K562 (cell line): Measurements from ENCODE around the gene RASGEF1C. TPM values are rescaled to one million over a fixed set of nuclear protein-coding genes. Genes with fewer than 3 reads are reported as not detected.

Experiments
- CCAR2 ChIP-seq: fragments of 200-400 bp; formaldehyde crosslinking; IDR thresholded peaks from 2 replicates; pipeline ENCODE4 v1.6.1; 2017; ENCODE audit warnings: mild to moderate bottlenecking, low read depth, low read length
- ELF4 ChIP-seq: fragments of 450-650 bp; formaldehyde crosslinking; IDR thresholded peaks from 2 replicates; pipeline ENCODE4 v1.4.0; 2022; ENCODE audit warnings: missing genetic modification characterization
- HMG20B ChIP-seq: fragments of 250-450 bp; sonication (Bioruptor Pico); IDR thresholded peaks from 2 replicates; pipeline ENCODE4 v1.5.0; 2021; ENCODE audit warnings: mild to moderate bottlenecking
- LARP7 ChIP-seq: fragments of 450-650 bp; IDR thresholded peaks from 2 replicates; pipeline ENCODE4 v1.6.1; 2016
- PYGO2 ChIP-seq: fragments of 450-650 bp; IDR thresholded peaks from 2 replicates; pipeline ENCODE4 v1.6.1; 2016; ENCODE audit warnings: mild to moderate bottlenecking, missing genetic modification characterization, moderate library complexity, missing compliant biosample characterization
- ZFP30 ChIP-seq: fragments of 250-450 bp; sonication (Bioruptor Pico); IDR thresholded peaks from 2 replicates; pipeline ENCODE4 v1.8.0; 2022; ENCODE audit warnings: moderate library complexity, mild to moderate bottlenecking, inconsistent platforms, borderline replicate concordance
- polyA plus RNA-seq, 8 experiments: library from polyadenylated mRNA; depleted of rRNA in 4 of 8; stranded (reverse) in 5 of 8; unstranded in 3 of 8; fragments of >200 nt; fragmentation: Nextera tagmentation in 2 of 8; fragmentation: Illumina TruSeq in 1 of 8; extraction: Ambion mirVana in 2 of 8; extraction: Trizol in 1 of 8; gene quantifications; 2 replicates each; pipeline versions ENCODE4 v1.2.1 to v1.2.3, GENCODE V29; 2011 to 2014; ENCODE audit warnings: inconsistent platforms in 1 of 8, missing spikeins in 1 of 8
- total RNA-seq, 7 experiments: library from RNA; depleted of rRNA in 6 of 7; stranded (reverse); fragments of >200 nt in 6 of 7; fragmentation: Illumina TruSeq in 2 of 7; extraction: Trizol in 2 of 7; gene quantifications; 2 replicates each; pipeline versions ENCODE4 v1.2.1 to v1.2.3, GENCODE V29; 2011 to 2021; ENCODE audit warnings: low replicate concordance in 1 of 7
- TF ChIP-seq, protein P1 (sequence below): fragments of 250-450 bp; sonication (Bioruptor Pico); IDR thresholded peaks from 2 replicates; pipeline ENCODE4 v1.4.0; 2020
- TF ChIP-seq, protein P2 (sequence below): fragments of 450-650 bp; formaldehyde crosslinking; IDR thresholded peaks from 2 replicates; pipeline ENCODE4 v1.4.0; 2020; ENCODE audit warnings: mild to moderate bottlenecking
- TF ChIP-seq, protein P3 (sequence below): sonication (generic); IDR thresholded peaks from 2 replicates; pipeline ENCODE4 v1.6.1; 2016

Gene RASGEF1C
- total and polyA plus RNA-seq, 9 of the 15 experiments (the other 6 are each of a cell fraction or from before 2014, with no cell fraction given): 0.04 to 1.1 (median 0.21) TPM; not detected in 4

DNA sequence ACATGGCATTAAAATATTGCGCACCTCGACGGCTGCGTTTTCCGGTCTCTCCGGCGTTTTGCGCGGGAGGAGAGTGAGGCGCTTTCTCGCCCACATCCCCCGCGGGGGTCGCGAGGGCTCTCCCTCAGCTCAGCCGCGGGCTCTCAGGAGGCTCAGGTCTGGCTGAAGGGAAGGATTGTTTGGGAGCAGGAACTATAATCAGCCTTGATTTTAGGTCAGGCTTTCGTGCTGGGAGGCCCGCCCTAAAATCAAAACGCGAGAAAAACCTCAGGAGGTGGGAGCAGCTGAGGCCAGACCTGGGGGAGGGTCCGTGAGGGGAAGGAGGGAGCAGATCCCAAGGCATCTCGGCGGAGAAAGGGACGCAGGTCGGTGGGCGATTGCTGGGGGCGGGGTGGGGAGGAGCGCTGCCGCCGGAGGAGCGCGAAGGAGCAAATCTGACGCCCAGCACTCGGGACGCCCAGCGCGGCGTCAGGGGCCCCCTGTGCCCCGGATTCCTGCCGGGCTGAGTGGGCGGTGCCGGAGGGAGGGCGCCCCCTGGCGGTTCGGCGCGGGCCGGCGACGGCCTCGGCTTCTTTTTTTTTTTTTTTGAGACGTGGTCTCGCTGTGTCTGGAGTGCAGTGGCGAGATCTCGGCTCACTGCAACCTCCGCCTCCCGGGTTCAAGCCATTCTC, 118.8 kb downstream of the RASGEF1C start (continued):
- TF ChIP-seq, protein P1, sequence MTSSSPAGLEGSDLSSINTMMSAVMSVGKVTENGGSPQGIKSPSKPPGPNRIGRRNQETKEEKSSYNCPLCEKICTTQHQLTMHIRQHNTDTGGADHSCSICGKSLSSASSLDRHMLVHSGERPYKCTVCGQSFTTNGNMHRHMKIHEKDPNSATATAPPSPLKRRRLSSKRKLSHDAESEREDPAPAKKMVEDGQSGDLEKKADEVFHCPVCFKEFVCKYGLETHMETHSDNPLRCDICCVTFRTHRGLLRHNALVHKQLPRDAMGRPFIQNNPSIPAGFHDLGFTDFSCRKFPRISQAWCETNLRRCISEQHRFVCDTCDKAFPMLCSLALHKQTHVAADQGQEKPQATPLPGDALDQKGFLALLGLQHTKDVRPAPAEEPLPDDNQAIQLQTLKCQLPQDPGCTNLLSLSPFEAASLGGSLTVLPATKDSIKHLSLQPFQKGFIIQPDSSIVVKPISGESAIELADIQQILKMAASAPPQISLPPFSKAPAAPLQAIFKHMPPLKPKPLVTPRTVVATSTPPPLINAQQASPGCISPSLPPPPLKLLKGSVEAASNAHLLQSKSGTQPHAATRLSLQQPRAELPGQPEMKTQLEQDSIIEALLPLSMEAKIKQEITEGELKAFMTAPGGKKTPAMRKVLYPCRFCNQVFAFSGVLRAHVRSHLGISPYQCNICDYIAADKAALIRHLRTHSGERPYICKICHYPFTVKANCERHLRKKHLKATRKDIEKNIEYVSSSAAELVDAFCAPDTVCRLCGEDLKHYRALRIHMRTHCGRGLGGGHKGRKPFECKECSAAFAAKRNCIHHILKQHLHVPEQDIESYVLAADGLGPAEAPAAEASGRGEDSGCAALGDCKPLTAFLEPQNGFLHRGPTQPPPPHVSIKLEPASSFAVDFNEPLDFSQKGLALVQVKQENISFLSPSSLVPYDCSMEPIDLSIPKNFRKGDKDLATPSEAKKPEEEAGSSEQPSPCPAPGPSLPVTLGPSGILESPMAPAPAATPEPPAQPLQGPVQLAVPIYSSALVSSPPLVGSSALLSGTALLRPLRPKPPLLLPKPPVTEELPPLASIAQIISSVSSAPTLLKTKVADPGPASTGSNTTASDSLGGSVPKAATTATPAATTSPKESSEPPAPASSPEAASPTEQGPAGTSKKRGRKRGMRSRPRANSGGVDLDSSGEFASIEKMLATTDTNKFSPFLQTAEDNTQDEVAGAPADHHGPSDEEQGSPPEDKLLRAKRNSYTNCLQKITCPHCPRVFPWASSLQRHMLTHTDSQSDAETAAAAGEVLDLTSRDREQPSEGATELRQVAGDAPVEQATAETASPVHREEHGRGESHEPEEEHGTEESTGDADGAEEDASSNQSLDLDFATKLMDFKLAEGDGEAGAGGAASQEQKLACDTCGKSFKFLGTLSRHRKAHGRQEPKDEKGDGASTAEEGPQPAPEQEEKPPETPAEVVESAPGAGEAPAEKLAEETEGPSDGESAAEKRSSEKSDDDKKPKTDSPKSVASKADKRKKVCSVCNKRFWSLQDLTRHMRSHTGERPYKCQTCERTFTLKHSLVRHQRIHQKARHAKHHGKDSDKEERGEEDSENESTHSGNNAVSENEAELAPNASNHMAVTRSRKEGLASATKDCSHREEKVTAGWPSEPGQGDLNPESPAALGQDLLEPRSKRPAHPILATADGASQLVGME (CRISPR knock-in tag): no peak
- TF ChIP-seq, protein P2, sequence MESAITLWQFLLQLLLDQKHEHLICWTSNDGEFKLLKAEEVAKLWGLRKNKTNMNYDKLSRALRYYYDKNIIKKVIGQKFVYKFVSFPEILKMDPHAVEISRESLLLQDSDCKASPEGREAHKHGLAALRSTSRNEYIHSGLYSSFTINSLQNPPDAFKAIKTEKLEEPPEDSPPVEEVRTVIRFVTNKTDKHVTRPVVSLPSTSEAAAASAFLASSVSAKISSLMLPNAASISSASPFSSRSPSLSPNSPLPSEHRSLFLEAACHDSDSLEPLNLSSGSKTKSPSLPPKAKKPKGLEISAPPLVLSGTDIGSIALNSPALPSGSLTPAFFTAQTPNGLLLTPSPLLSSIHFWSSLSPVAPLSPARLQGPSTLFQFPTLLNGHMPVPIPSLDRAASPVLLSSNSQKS (CRISPR knock-in tag): no peak
- TF ChIP-seq, protein P3, sequence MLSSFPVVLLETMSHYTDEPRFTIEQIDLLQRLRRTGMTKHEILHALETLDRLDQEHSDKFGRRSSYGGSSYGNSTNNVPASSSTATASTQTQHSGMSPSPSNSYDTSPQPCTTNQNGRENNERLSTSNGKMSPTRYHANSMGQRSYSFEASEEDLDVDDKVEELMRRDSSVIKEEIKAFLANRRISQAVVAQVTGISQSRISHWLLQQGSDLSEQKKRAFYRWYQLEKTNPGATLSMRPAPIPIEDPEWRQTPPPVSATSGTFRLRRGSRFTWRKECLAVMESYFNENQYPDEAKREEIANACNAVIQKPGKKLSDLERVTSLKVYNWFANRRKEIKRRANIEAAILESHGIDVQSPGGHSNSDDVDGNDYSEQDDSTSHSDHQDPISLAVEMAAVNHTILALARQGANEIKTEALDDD: no peak
- TF ChIP-seq ELF4 (no peak), HMG20B (CRISPR knock-in tag) (no peak), CCAR2 (no peak), LARP7 (no peak), PYGO2 (tag) (no peak), ZFP30 (CRISPR knock-in tag) (no peak)
